CD8-positive, alpha-beta memory T cell (primary cell): ENCODE data around the gene CDC23. TPM values are rescaled to one million over a fixed set of nuclear protein-coding genes. Genes with fewer than 3 reads are reported as not detected.

ENCODE experiments used
- CTCF ChIA-PET: fragments of 350-600 bp; sonication (Branson Sonifier 250); formaldehyde crosslinking; loops from one replicate; lab custom pipeline; 2021; ENCODE audit warnings: antibody characterized with exemption; lab: Charles Lee
- POLR2A ChIA-PET: fragments of 350-600 bp; sonication (Branson Sonifier 250); formaldehyde crosslinking; loops from one replicate; lab custom pipeline; 2021; ENCODE audit warnings: antibody characterized with exemption; lab: Charles Lee
- DNase-seq, 5 donors: peaks; one replicate each; pipeline versions ENCODE4 v3.0.0 to v3.0.0-alpha.2; 2020 to 2022; ENCODE audit warnings: mixed read lengths in 1 of 5
- H3K27ac ChIP-seq: one replicate; pipeline ENCODE4 v1.7.0; 2013; ENCODE audit warnings: low read depth, mild to moderate bottlenecking, low read length, moderate library complexity
- H3K27me3 ChIP-seq: 2 replicates; pipeline ENCODE4 v1.7.0; 2013; ENCODE audit warnings: low read length, mild to moderate bottlenecking; ENCODE audit not compliant: insufficient read depth, poor library complexity, severe bottlenecking
- H3K36me3 ChIP-seq: 2 replicates; pipeline ENCODE4 v1.7.0; 2013; ENCODE audit warnings: mild to moderate bottlenecking, low read length, moderate library complexity; ENCODE audit not compliant: insufficient read depth
- H3K4me1 ChIP-seq: 2 replicates; pipeline ENCODE4 v1.7.0; 2013; ENCODE audit warnings: mild to moderate bottlenecking, low read length, moderate library complexity; ENCODE audit not compliant: insufficient read depth
- H3K4me3 ChIP-seq: 2 replicates; pipeline ENCODE4 v1.7.0; 2013; ENCODE audit warnings: mild to moderate bottlenecking, low read length
- H3K9me3 ChIP-seq: 2 replicates; pipeline ENCODE4 v1.7.0; 2013; ENCODE audit warnings: mild to moderate bottlenecking, low read length
- H3K27ac Mint-ChIP-seq, 8 donors: one replicate each; pipeline ENCODE4 v1.8.0; 2020 to 2021; ENCODE audit warnings: mixed read lengths in 8 of 8, mild to moderate bottlenecking in 6 of 8, inconsistent platforms in 3 of 8, moderate library complexity in 3 of 8
- H3K27me3 Mint-ChIP-seq, 2 donors: one replicate each; pipeline ENCODE4 v1.8.0; 2020 to 2021; ENCODE audit warnings: mixed read lengths in 2 of 2, mild to moderate bottlenecking in 1 of 2, moderate library complexity in 1 of 2
- H3K36me3 Mint-ChIP-seq, 3 donors: one replicate each; pipeline ENCODE4 v1.8.0; 2020 to 2021; ENCODE audit warnings: mixed read lengths in 3 of 3, inconsistent platforms in 1 of 3, mild to moderate bottlenecking in 1 of 3
- H3K4me1 Mint-ChIP-seq, 3 donors: one replicate each; pipeline ENCODE4 v1.8.0; 2020 to 2021; ENCODE audit warnings: mixed read lengths in 3 of 3, inconsistent platforms in 1 of 3, mild to moderate bottlenecking in 1 of 3
- H3K4me3 Mint-ChIP-seq, 7 donors: one replicate each; pipeline ENCODE4 v1.8.0; 2020 to 2021; ENCODE audit warnings: mixed read lengths in 7 of 7, mild to moderate bottlenecking in 6 of 7, moderate library complexity in 4 of 7, inconsistent platforms in 2 of 7
- H3K9me3 Mint-ChIP-seq, 5 donors: one replicate each; pipeline ENCODE4 v1.8.0; 2020 to 2022; ENCODE audit warnings: mixed read lengths in 5 of 5, mild to moderate bottlenecking in 3 of 5, moderate library complexity in 2 of 5, inconsistent platforms in 1 of 5
- polyA plus RNA-seq: library from polyadenylated mRNA; unstranded; fragments of 300-500 nt; fragmentation: Illumina TruSeq; gene quantifications from one replicate; pipeline ENCODE4 v1.2.3, GENCODE V29; 2021
- total RNA-seq, 2 experiments: library from RNA; stranded (reverse); gene quantifications; one replicate each; pipeline ENCODE4 v1.2.3, GENCODE V29; 2021

Gene CDC23
- total and polyA plus RNA-seq, 3 experiments from 2014 or later, result 21.9 to 49.7 (median 48.7) TPM

DNA sequence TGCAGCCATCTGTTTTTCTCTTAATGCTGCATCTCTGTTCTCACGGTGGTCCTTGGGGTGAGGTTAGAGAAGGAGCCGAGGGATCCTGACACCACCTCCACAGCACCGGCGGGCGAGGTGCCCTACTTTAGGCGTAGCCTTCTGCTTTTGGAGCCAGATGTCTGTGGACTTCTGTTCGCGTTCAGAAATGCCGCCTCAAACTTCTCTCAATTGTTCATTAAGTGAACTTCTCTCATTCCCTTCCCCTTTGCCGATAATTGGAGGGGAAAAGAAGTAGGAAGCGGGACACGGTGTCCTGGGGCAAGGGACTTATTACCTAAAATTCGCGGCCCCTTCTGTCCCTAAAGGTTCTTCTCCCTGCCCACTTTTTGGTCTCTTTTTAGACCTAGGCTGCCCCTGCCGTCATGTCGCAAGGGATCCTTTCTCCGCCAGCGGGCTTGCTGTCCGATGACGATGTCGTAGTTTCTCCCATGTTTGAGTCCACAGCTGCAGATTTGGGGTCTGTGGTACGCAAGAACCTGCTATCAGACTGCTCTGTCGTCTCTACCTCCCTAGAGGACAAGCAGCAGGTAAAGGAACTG is 33.8 kb downstream of the CDC23 start:
- H3K27ac ChIP-seq, result peak overlapping the region; percentile 20
- H3K4me1 ChIP-seq, result peaks cover 13% of the 10 kb centered on the region
- Mint-ChIP-seq H3K27me3 (no peaks in the 10 kb centered on the region), H3K9me3 (no peaks in the 10 kb centered on the region), H3K27ac (peak overlapping the region in 1 of 8 donors; percentile 47), H3K4me1 (peaks cover 4 to 15% (median 7%) of the 10 kb centered on the region in 3 donors), H3K4me3 (no peak overlapping the region), H3K36me3 (peaks cover 0 to 20% (median 4%) of the 10 kb centered on the region in 3 donors)
- H3K27me3 ChIP-seq, result no peaks in the 10 kb centered on the region
- ChIA-PET POLR2A (interaction anchor here (0.6 to 2.2 kb wide), 8 partner anchors 34 to 1114 kb away, joined by 3 to 12 read pairs (median 4); partner anchors contain the start of genes CDC23, ETF1, FAM53C and HNRNPA0), CTCF (interaction anchor here (0.6 to 1.7 kb wide), 5 partner anchors 9 to 400 kb away, joined by 3 to 8 read pairs (median 3); no protein-coding TSS in a partner anchor)
- H3K9me3 ChIP-seq, result no peaks in the 10 kb centered on the region
- peak overlapping the region; percentile 90 for H3K4me3 ChIP-seq
- H3K36me3 ChIP-seq, result peaks cover 9% of the 10 kb centered on the region
- DNase-seq, result no peak

DNA sequence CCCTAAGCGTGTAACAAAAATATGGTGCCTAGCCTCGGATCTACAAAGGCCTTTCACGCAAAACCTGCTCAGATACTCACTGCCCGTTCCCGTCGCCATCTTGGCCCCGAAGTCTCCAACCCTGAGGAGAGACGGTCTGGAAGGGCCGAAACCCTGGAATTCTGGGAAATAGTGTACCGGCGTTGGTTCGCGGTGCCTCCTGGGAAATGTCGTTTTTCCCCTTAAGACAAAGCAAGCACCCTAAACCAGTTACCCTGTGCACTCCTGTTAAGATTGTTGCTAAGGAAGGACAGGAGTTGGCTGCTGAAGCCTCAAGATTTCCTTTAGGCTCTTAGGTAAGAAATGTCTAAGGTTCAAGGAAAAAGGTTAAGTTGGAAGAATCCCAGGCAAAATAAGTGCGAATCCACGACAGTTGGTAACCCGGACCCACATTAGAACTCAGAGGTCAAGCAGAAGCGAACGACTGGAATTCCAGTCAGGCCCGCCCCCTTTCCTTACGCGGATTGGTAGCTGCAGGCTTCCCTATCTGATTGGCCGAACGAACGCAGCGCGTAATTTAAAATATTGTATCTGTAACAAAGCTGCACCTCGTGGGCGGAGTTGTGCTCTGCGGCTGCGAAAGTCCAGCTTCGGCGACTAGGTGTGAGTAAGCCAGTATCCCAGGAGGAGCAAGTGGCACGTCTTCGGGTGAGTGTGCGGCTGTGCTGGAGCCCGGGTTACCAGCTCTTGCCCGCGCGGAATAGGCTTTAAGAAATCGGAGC is 34.4 kb downstream of the CDC23 start, which contains the start of the genes BRD8 and KIF20A:
TSS of gene BRD8 (minus strand) at position 115 of the 761 bp plus-strand sequence. CDS start at position 99, 16 bp downstream.
TSS of gene KIF20A (plus strand) at position 597 of the 761 bp plus-strand sequence. CDS start 569 bp downstream, outside the sequence.
- H3K27me3 Mint-ChIP-seq, result no peaks in the 10 kb centered on the region
- Histone ChIP-seq H3K4me3 (peak within 1 kb of the TSS; percentile 90), H3K4me1 (peaks cover 13% of the 10 kb centered on the region), H3K9me3 (no peaks in the 10 kb centered on the region), H3K27ac (peak within 1 kb of the TSS; percentile 62), H3K36me3 (peaks cover 11% of the 10 kb centered on the region), H3K27me3 (no peaks in the 10 kb centered on the region)
- ChIA-PET POLR2A (interaction anchor here (0.6 to 2.2 kb wide), 9 partner anchors 35 to 1115 kb away, joined by 3 to 12 read pairs (median 4); partner anchors contain the start of genes CDC23, ETF1, FAM53C and HNRNPA0), CTCF (interaction anchor here (0.6 to 1.7 kb wide), 5 partner anchors 9 to 401 kb away, joined by 3 to 8 read pairs (median 3); no protein-coding TSS in a partner anchor)
- H3K27ac Mint-ChIP-seq, result peak within 1 kb of the TSS in 5 of 8 donors; percentile 27 to 75 (median 47)
- peaks cover 1 to 23% (median 6%) of the 10 kb centered on the region in 3 donors for H3K36me3 Mint-ChIP-seq
- DNase-seq, result peak; percentile 84 to 91 (median 84)
- H3K9me3 Mint-ChIP-seq, result no peaks in the 10 kb centered on the region
- H3K4me1 Mint-ChIP-seq, result peaks cover 5 to 17% (median 8%) of the 10 kb centered on the region in 3 donors
- peak within 1 kb of the TSS in 2 of 7 donors; percentile 32 to 50 for H3K4me3 Mint-ChIP-seq

DNA sequence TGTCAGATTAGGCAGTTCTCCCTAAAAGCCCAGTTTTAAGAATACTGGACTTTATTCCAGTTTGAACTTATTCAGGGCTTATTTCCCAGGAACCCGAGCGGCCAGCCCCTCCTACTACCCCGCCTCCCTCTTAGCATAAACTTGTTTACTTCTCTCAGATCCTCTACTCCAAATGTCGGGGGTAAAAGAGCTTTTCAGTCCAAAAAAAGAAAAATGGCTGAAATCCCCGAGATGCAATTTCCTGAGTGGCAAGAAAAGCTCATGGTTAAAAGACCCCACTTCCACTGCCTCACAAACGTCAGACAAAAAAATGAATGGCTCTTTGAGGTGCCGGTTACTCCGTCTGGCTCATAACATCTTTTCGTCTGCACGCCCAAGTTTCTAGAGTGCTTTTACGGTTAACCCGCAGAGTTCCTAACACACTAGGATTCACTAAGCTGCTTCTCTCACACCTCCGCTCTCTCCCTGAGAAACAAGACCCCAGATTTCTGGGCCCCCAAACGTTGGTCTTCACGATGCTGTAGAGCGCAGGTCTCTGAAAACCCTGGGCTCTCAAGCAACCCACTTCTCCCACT is 35.1 kb downstream of the CDC23 start:
- CTCF ChIA-PET, result interaction anchor here (1.1 to 1.7 kb wide), 6 partner anchors 10 to 401 kb away, joined by 3 to 6 read pairs (median 4); partner anchors contain the start of gene KDM3B
- POLR2A ChIA-PET, result interaction anchor here (1.0 to 2.2 kb wide), 3 partner anchors 175 to 423 kb away, joined by 6 to 12 read pairs (median 9); partner anchors contain the start of genes ETF1 and KDM3B

DNA sequence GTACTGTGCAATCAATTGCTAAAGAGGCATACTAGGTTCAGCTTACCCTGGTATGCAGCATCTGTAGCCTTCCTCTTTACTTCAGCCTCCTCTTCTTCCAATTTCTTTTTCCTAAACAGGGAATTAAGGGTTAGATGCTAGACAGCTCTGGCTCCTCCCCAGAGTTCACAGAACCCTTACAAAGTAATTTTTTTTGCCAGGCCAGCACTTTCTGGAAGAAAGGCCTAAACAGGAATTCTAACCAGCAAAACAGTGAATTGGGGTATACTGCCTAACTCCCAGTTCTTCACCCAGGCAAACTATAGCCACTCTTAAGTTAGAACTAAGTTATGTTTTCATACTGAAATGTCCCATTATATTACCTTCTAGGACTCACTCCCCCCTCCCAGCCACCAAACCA is 42.8 kb downstream of the CDC23 start:
- H3K27me3 Mint-ChIP-seq, result peaks cover 0 to 3% of the 10 kb centered on the region in 2 donors
- Histone ChIP-seq H3K4me3 (no peak overlapping the region), H3K27me3 (no peaks in the 10 kb centered on the region), H3K9me3 (no peaks in the 10 kb centered on the region), H3K36me3 (peaks cover 64% of the 10 kb centered on the region), H3K27ac (no peak overlapping the region), H3K4me1 (no peaks in the 10 kb centered on the region)
- no peaks in the 10 kb centered on the region for H3K9me3 Mint-ChIP-seq
- H3K4me1 Mint-ChIP-seq, result peaks cover 5 to 16% (median 6%) of the 10 kb centered on the region in 3 donors
- peaks cover 23 to 87% (median 40%) of the 10 kb centered on the region in 3 donors for H3K36me3 Mint-ChIP-seq
- CTCF ChIA-PET, result no interaction called here
- DNase-seq, result no peak
- POLR2A ChIA-PET, result no interaction called here
- no peak overlapping the region for H3K27ac Mint-ChIP-seq
- no peak overlapping the region for H3K4me3 Mint-ChIP-seq

More for the DNA sequence above, 35.1 kb downstream of the CDC23 start:
- Histone ChIP-seq H3K9me3 (no peaks in the 10 kb centered on the region), H3K27ac (peak overlapping the region; percentile 62), H3K4me1 (peaks cover 13% of the 10 kb centered on the region), H3K36me3 (peaks cover 11% of the 10 kb centered on the region), H3K4me3 (peak overlapping the region; percentile 90), H3K27me3 (no peaks in the 10 kb centered on the region)
- Mint-ChIP-seq H3K4me3 (no peak overlapping the region), H3K36me3 (peaks cover 4 to 27% (median 7%) of the 10 kb centered on the region in 3 donors), H3K27me3 (no peaks in the 10 kb centered on the region), H3K27ac (peak overlapping the region in 1 of 8 donors; percentile 47), H3K9me3 (no peaks in the 10 kb centered on the region), H3K4me1 (peaks cover 9 to 21% (median 12%) of the 10 kb centered on the region in 3 donors)
- DNase-seq, result peak in 2 of 5 donors; percentile 5 to 6

DNA sequence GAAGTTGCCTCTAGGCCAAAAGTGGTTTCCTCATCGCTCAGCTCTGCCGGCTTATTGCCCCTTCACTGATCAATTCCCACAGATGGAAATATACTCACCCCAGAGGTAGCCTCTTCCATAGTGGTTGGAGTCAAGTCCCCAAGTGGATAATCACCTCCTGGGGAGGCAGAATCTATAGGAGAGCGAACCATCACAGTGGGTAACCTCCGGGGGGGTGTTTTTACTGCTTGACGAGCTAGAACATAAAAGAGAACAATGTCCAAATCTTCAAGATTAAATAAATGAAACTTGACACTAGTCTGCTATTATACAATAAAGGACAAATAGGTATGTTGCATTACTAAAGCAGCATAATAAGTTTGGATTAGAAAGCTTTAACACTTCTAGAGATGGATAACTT is 44.0 kb downstream of the CDC23 start:
- no peak overlapping the region for H3K4me3 Mint-ChIP-seq
- Histone ChIP-seq H3K9me3 (no peaks in the 10 kb centered on the region), H3K27me3 (no peaks in the 10 kb centered on the region), H3K4me3 (no peak overlapping the region), H3K4me1 (no peaks in the 10 kb centered on the region), H3K27ac (no peak overlapping the region), H3K36me3 (peaks cover 66% of the 10 kb centered on the region)
- peak overlapping the region in 1 of 8 donors; percentile 22 for H3K27ac Mint-ChIP-seq
- POLR2A ChIA-PET, result no interaction called here
- no peaks in the 10 kb centered on the region for H3K9me3 Mint-ChIP-seq
- CTCF ChIA-PET, result interaction anchor here (0.9 kb wide), 1 partner anchor 24 kb away, joined by 3 read pairs; no protein-coding TSS in a partner anchor
- DNase-seq, result no peak
- H3K36me3 Mint-ChIP-seq, result peaks cover 27 to 92% (median 47%) of the 10 kb centered on the region in 3 donors
- H3K4me1 Mint-ChIP-seq, result peaks cover 5 to 16% (median 6%) of the 10 kb centered on the region in 3 donors
- H3K27me3 Mint-ChIP-seq, result peaks cover 0 to 3% of the 10 kb centered on the region in 2 donors

GRCh38 chr5:138163721-138164120 is 49.4 kb downstream of the CDC23 start:
- H3K4me3 ChIP-seq, result no peak overlapping the region
- ChIA-PET POLR2A (interaction anchor here (0.5 kb wide), 1 partner anchor 1270 kb away, joined by 6 read pairs; no protein-coding TSS in a partner anchor), CTCF (interaction anchor here (1.5 kb wide), 1 partner anchor 31 kb away, joined by 4 read pairs; no protein-coding TSS in a partner anchor)
- no peaks in the 10 kb centered on the region for H3K27me3 ChIP-seq
- H3K36me3 Mint-ChIP-seq, result peaks cover 42 to 96% (median 61%) of the 10 kb centered on the region in 3 donors
- no peak overlapping the region for H3K27ac Mint-ChIP-seq
- H3K36me3 ChIP-seq, result peaks cover 81% of the 10 kb centered on the region
- H3K27ac ChIP-seq, result no peak overlapping the region
- no peak for DNase-seq
- no peaks in the 10 kb centered on the region for H3K9me3 Mint-ChIP-seq
- H3K4me1 Mint-ChIP-seq, result peaks cover 0 to 3% (median 0%) of the 10 kb centered on the region in 3 donors
- no peaks in the 10 kb centered on the region for H3K4me1 ChIP-seq
- H3K9me3 ChIP-seq, result no peaks in the 10 kb centered on the region
- no peaks in the 10 kb centered on the region for H3K27me3 Mint-ChIP-seq
- no peak overlapping the region for H3K4me3 Mint-ChIP-seq

GRCh38 chr5:138160706-138161105 is 52.4 kb downstream of the CDC23 start:
- Mint-ChIP-seq H3K36me3 (peaks cover 50 to 92% (median 56%) of the 10 kb centered on the region in 3 donors), H3K27me3 (no peaks in the 10 kb centered on the region), H3K4me1 (peaks cover 0 to 3% (median 0%) of the 10 kb centered on the region in 3 donors), H3K4me3 (no peak overlapping the region), H3K27ac (no peak overlapping the region), H3K9me3 (no peaks in the 10 kb centered on the region)
- no peaks in the 10 kb centered on the region for H3K27me3 ChIP-seq
- H3K9me3 ChIP-seq, result no peaks in the 10 kb centered on the region
- no peak overlapping the region for H3K27ac ChIP-seq
- ChIA-PET POLR2A (no interaction called here), CTCF (no interaction called here)
- no peaks in the 10 kb centered on the region for H3K4me1 ChIP-seq
- DNase-seq, result no peak
- no peak overlapping the region for H3K4me3 ChIP-seq
- peaks cover 70% of the 10 kb centered on the region for H3K36me3 ChIP-seq
